CD14-positive monocyte (primary cell): ENCODE results near the gene TMEM14C. TPM values are rescaled to one million over a fixed set of nuclear protein-coding genes. Genes with fewer than 3 reads are reported as not detected.

ENCODE experiments used
- DNase-seq, 3 donors: peaks; one replicate each; pipeline ENCODE4 v3.0.0-alpha.2; 2011 to 2022
- H2AFZ ChIP-seq: 2 replicates; pipeline ENCODE4 v1.6.0; 2012; ENCODE audit warnings: mild to moderate bottlenecking, low read depth, low read length, inconsistent platforms; ENCODE audit not compliant: insufficient read depth, poor library complexity, severe bottlenecking
- H3K27ac ChIP-seq, 2 donors: 1 replicate in 1 of 2; 2 replicates in 1 of 2; pipeline ENCODE4 v1.5.1; 2012 to 2013; ENCODE audit warnings: low read length in 2 of 2, control low read depth in 1 of 2, inconsistent platforms in 1 of 2, low read depth in 1 of 2, mild to moderate bottlenecking in 1 of 2
- H3K27me3 ChIP-seq, 2 donors: one replicate each; pipeline versions ENCODE4 v1.6.0 to v1.6.1; 2011 to 2013; ENCODE audit warnings: low read length in 2 of 2; ENCODE audit not compliant: control insufficient read depth in 2 of 2, insufficient read depth in 2 of 2
- H3K36me3 ChIP-seq, 2 donors: replicated peaks in 1 of 2; 1 replicate in 1 of 2; 2 replicates in 1 of 2; pipeline versions ENCODE4 v1.5.1 to v1.6.1; 2012 to 2013; ENCODE audit warnings: low read length in 2 of 2, control low read depth in 1 of 2, inconsistent platforms in 1 of 2, mild to moderate bottlenecking in 1 of 2; ENCODE audit not compliant: insufficient read depth in 2 of 2, control insufficient read depth in 1 of 2
- H3K4me1 ChIP-seq, 2 donors: 1 replicate in 1 of 2; 2 replicates in 1 of 2; pipeline versions ENCODE4 v1.5.1 to v1.6.1; 2012 to 2013; ENCODE audit warnings: low read length in 2 of 2, control low read depth in 1 of 2, inconsistent platforms in 1 of 2, mild to moderate bottlenecking in 1 of 2, moderate library complexity in 1 of 2; ENCODE audit not compliant: insufficient read depth in 2 of 2, control insufficient read depth in 1 of 2
- H3K4me2 ChIP-seq: replicated peaks from 2 replicates; pipeline ENCODE3; 2012; ENCODE audit warnings: low read length, moderate library complexity, mild to moderate bottlenecking; ENCODE audit not compliant: poor library complexity, severe bottlenecking; ENCODE audit errors: extremely low read depth
- H3K4me3 ChIP-seq, 3 experiments: fragments of 200-600 bp in 1 of 3; sonication (generic) in 1 of 3; replicated peaks in 1 of 3; 1 replicate in 2 of 3; 2 replicates in 1 of 3; pipeline ENCODE4 v1.5.1; 2011 to 2013; ENCODE audit warnings: low read length in 3 of 3, mild to moderate bottlenecking in 3 of 3, control low read depth in 2 of 3, low read depth in 2 of 3, inconsistent platforms in 1 of 3, moderate library complexity in 1 of 3
- H3K79me2 ChIP-seq: 2 replicates; pipeline ENCODE4 v1.6.0; 2012; ENCODE audit warnings: mild to moderate bottlenecking, control low read depth, inconsistent platforms, low read length, moderate library complexity; ENCODE audit not compliant: insufficient read depth
- H3K9ac ChIP-seq: 2 replicates; pipeline ENCODE4 v1.6.0; 2017; ENCODE audit warnings: low read length, mild to moderate bottlenecking; ENCODE audit not compliant: insufficient read depth, poor library complexity, severe bottlenecking
- H3K9me3 ChIP-seq, 2 donors: replicated peaks in 1 of 2; 1 replicate in 1 of 2; 2 replicates in 1 of 2; pipeline versions ENCODE4 v1.5.1 to v1.6.1; 2012 to 2013; ENCODE audit warnings: low read length in 2 of 2, control low read depth in 1 of 2; ENCODE audit not compliant: control insufficient read depth in 1 of 2, insufficient read depth in 1 of 2
- H4K20me1 ChIP-seq: 2 replicates; pipeline ENCODE4 v1.6.0; 2012; ENCODE audit warnings: mild to moderate bottlenecking, low read length, control low read depth, moderate library complexity; ENCODE audit not compliant: insufficient read depth
- H3K27ac Mint-ChIP-seq, 7 donors: one replicate each; pipeline ENCODE4 v1.8.0; 2020; ENCODE audit warnings: mild to moderate bottlenecking in 7 of 7, mixed read lengths in 7 of 7, moderate library complexity in 6 of 7, inconsistent platforms in 2 of 7
- H3K27me3 Mint-ChIP-seq, 3 donors: one replicate each; pipeline ENCODE4 v1.8.0; 2021 to 2022; ENCODE audit warnings: low read depth in 3 of 3, mild to moderate bottlenecking in 3 of 3, mixed read lengths in 3 of 3, moderate library complexity in 3 of 3, inconsistent platforms in 1 of 3
- H3K36me3 Mint-ChIP-seq, 2 donors: one replicate each; pipeline ENCODE4 v1.8.0; 2020; ENCODE audit warnings: mixed read lengths in 2 of 2, inconsistent platforms in 1 of 2, mild to moderate bottlenecking in 1 of 2
- H3K4me1 Mint-ChIP-seq: one replicate; pipeline ENCODE4 v1.8.0; 2020; ENCODE audit warnings: mild to moderate bottlenecking, mixed read lengths
- H3K4me3 Mint-ChIP-seq, 2 donors: one replicate each; pipeline ENCODE4 v1.8.0; 2020; ENCODE audit warnings: mild to moderate bottlenecking in 2 of 2, mixed read lengths in 2 of 2, moderate library complexity in 1 of 2
- H3K9me3 Mint-ChIP-seq, 7 donors: one replicate each; pipeline ENCODE4 v1.8.0; 2020 to 2022; ENCODE audit warnings: mixed read lengths in 7 of 7, mild to moderate bottlenecking in 6 of 7, moderate library complexity in 6 of 7, inconsistent platforms in 2 of 7
- CTCF ChIP-seq: fragments of 200-600 bp; IDR thresholded peaks from one replicate; pipeline ENCODE4 v1.8.0; 2022; ENCODE audit warnings: antibody characterized with exemption, mild to moderate bottlenecking
- WGBS: methylation state at CpG from one replicate; pipeline ENCODE4 v1.1.5; 2013; ENCODE audit warnings: missing lambda C conversion rate; ENCODE audit not compliant: insufficient coverage; 5-methylcytosine and 5-hydroxymethylcytosine counted together
- intact Hi-C, 2 donors: fragments of 100-400 bp; cut with micrococcal nuclease; formaldehyde crosslinking; loops; one replicate each; pipeline versions ENCODE4 v1.15.0 to v1.15.1; 2023
- polyA plus RNA-seq, 3 donors: library from polyadenylated mRNA; depleted of rRNA in 1 of 3; unstranded in 2 of 3; stranded (reverse) in 1 of 3; fragments of 300-500 nt in 2 of 3; fragments of >200 nt in 1 of 3; fragmentation: Illumina TruSeq in 2 of 3; gene quantifications; 1 replicate in 2 of 3; 2 replicates in 1 of 3; pipeline ENCODE4 v1.2.3, GENCODE V29; 2012 to 2021

The TMEM14C gene
- polyA plus RNA-seq, 3 donors: 67.7 to 242 (median 184) TPM

- H3K4me3 Mint-ChIP-seq: no peak overlapping the region
- peaks cover 27% of the 10 kb centered on the region for H3K4me1 Mint-ChIP-seq
These were observed 22.2 kb downstream of the TMEM14C start for GRCh38 chr6:10745116-10745515.

GRCh38 chr6:10746915-10747250 is 24.0 kb downstream of the TMEM14C start:
- Histone ChIP-seq H4K20me1 (peaks cover 7% of the 10 kb centered on the region), H2AFZ (peak overlapping the region; percentile 93), H3K27ac (peak overlapping the region in 1 of 2 donors; percentile 97), H3K79me2 (peaks cover 39% of the 10 kb centered on the region), H3K9ac (peak overlapping the region; percentile 87), H3K27me3 (no peaks in the 10 kb centered on the region), H3K9me3 (no peaks in the 10 kb centered on the region), H3K4me2 (peak overlapping the region; percentile 85), H3K4me1 (peaks cover 17 to 27% of the 10 kb centered on the region in 2 donors), H3K4me3 (peak overlapping the region; percentile 56 to 87 (median 78)), H3K36me3 (peaks cover 13 to 14% of the 10 kb centered on the region in 2 donors)
- DNase-seq: no peak
- intact Hi-C loops: loop anchor here (2.0 to 5.0 kb wide), 2 partner anchors 50 to 52 kb away; partner anchors contain the start of genes C6orf52 (in 1 of the 2) and PAK1IP1 (in 1 of the 2)
- H3K36me3 Mint-ChIP-seq: peaks cover 20 to 29% of the 10 kb centered on the region in 2 donors
- H3K4me3 Mint-ChIP-seq: peak overlapping the region; percentile 89 to 97
- 39% methylated on average over 6 of the region's 9 CpGs for WGBS
- no peak for TF ChIP-seq CTCF
- peak overlapping the region in 5 of 7 donors; percentile 58 to 96 (median 93) for H3K27ac Mint-ChIP-seq
- H3K4me1 Mint-ChIP-seq: peaks cover 29% of the 10 kb centered on the region
- H3K9me3 Mint-ChIP-seq: no peaks in the 10 kb centered on the region
- peaks cover 0 to 2% (median 2%) of the 10 kb centered on the region in 3 donors for H3K27me3 Mint-ChIP-seq

More at GRCh38 chr6:10745116-10745515, 22.2 kb downstream of the TMEM14C start:
- peaks cover 17 to 27% of the 10 kb centered on the region in 2 donors for H3K4me1 ChIP-seq
- H3K4me2 ChIP-seq: no peak overlapping the region
- H3K4me3 ChIP-seq: no peak overlapping the region
- peaks cover 0 to 3% of the 10 kb centered on the region in 2 donors for H3K36me3 ChIP-seq
- no peak for DNase-seq
- 90% methylated on average over 5 of the region's 5 CpGs for WGBS
- H3K79me2 ChIP-seq: peaks cover 25% of the 10 kb centered on the region
- H2AFZ ChIP-seq: no peak overlapping the region
- no peak overlapping the region for H3K9ac ChIP-seq
- peaks cover 0 to 6% (median 4%) of the 10 kb centered on the region in 7 donors for H3K9me3 Mint-ChIP-seq
- H3K27ac ChIP-seq: no peak overlapping the region
- TF ChIP-seq CTCF: no peak
- H3K9me3 ChIP-seq: peaks cover 0 to 2% of the 10 kb centered on the region in 2 donors
- H3K36me3 Mint-ChIP-seq: peaks cover 4 to 14% of the 10 kb centered on the region in 2 donors
- intact Hi-C loops: loop anchor here in 1 of 2 donors (5.0 kb wide), 1 partner anchor 48 kb away; no protein-coding TSS in a partner anchor
- H4K20me1 ChIP-seq: peaks cover 3% of the 10 kb centered on the region
- H3K27ac Mint-ChIP-seq: no peak overlapping the region
- no peaks in the 10 kb centered on the region for H3K27me3 ChIP-seq
- H3K27me3 Mint-ChIP-seq: peaks cover 0 to 2% (median 2%) of the 10 kb centered on the region in 3 donors
